22Rv1 (cell line): ENCODE measurements around the gene CBY3.
"Not testable (repeated sequence)": the region's sequence is repeated elsewhere in the genome, so short reads cannot be mapped to it uniquely, and the experiment has no call there.

Experiments used
- ZFX ChIP-seq: fragments of 450-650 bp; IDR thresholded peaks from 2 replicates; pipeline ENCODE4 v1.6.1; 2017; ENCODE audit warnings: antibody characterized with exemption, borderline replicate concordance
- TF ChIP-seq, protein P1 (sequence below): fragments of 450-650 bp; IDR thresholded peaks from 2 replicates; pipeline ENCODE4 v1.5.1; 2017; ENCODE audit warnings: mild to moderate bottlenecking

DNA sequence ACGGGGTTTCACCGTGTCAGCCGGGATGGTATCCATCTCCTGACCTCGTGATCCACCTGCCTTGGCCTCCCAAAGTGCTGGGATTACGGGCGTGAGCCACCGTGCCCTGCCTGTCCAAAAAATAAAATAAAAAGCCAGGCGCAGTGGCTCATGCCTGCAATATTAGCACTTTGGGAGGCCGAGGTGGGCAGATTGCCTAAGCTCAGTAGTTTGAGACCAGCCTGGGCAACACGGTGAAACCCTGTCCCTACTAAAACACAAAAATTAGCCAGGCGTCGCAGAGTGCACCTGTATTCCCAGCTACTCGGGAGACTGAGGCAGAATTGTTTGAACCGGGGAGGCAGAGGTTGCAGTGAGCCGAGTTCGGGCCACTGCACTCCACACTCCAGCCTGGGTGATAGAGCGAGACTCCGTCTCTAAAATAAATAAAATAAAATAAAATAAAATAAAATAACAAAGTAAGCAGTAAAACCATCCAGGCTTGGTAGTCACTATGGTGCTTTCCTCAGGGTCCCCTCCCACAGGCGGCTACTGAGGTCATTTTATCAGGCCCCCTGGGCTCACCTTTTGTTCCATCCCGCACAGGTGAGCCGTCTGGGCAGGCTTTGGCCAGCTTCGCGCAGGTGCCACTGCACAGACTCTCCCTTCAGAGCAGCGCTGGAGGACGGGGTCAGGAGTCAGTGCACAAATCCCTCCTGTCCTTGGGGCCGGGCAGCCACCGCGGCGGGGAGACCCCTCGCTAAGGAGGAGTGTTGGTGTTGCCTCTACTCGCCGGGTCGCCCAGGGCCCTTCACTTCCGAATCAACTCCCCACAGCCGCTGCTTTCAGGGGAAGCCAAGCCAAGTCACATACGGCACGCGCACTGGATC is 47.1 kb downstream of the CBY3 start:
- TF ChIP-seq, protein P1, sequence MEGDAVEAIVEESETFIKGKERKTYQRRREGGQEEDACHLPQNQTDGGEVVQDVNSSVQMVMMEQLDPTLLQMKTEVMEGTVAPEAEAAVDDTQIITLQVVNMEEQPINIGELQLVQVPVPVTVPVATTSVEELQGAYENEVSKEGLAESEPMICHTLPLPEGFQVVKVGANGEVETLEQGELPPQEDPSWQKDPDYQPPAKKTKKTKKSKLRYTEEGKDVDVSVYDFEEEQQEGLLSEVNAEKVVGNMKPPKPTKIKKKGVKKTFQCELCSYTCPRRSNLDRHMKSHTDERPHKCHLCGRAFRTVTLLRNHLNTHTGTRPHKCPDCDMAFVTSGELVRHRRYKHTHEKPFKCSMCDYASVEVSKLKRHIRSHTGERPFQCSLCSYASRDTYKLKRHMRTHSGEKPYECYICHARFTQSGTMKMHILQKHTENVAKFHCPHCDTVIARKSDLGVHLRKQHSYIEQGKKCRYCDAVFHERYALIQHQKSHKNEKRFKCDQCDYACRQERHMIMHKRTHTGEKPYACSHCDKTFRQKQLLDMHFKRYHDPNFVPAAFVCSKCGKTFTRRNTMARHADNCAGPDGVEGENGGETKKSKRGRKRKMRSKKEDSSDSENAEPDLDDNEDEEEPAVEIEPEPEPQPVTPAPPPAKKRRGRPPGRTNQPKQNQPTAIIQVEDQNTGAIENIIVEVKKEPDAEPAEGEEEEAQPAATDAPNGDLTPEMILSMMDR: not testable (repeated sequence)
- not testable (repeated sequence) for TF ChIP-seq ZFX
